Measurements from ENCODE around the gene PARD3. TPM values are rescaled to one million over a fixed set of nuclear protein-coding genes. Genes with fewer than 3 reads are reported as not detected.

Gene PARD3
- total RNA-seq, 1 experiment from 2014 or later, result 57.4 TPM

DNA sequence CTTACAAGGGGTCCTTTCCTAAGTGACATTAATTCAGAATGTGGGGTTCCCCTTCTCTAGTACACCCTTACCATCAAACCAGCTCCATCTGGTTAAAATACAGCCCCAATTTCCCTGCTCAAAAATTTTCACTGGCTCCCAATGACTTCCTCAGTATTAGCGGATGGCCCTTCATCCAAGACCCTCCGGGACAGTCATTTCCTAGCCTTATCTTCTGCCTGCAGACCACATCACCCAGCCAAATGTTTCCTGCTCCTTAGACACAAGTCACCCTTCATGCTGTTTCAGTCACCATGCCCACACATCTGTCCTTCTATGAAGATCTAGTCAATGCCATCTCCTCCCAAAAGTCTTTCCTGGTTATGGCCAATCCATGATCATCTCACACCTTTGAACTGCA lies 45.2 kb downstream of the PARD3 start:
- ChIA-PET CTCF (no interaction called here), POLR2A (ENCODE audit: unreplicated experiment) (no interaction called here)
- intact Hi-C loops (cut with micrococcal nuclease; ENCODE audit: unreplicated experiment), result no loop called here
- BruUV-seq (replicated peaks), result no TSS peak
- Histone ChIP-seq H2AFZ (no peak overlapping the region), H3K4me3 (no peak overlapping the region), H3K36me3 (ENCODE audit: low read depth) (no peaks in the 10 kb centered on the region), H3K27me3 (ENCODE audit: insufficient read depth, low read depth) (no peaks in the 10 kb centered on the region), H3K9me2 (ENCODE audit: insufficient read depth) (no peaks in the 10 kb centered on the region), H3K9me3 (ENCODE audit: insufficient read depth, low read depth) (no peaks in the 10 kb centered on the region), H3F3A (ENCODE audit: insufficient read depth, low read depth) (no peaks in the 10 kb centered on the region), H3K27ac (no peak overlapping the region), H3K4me1 (replicated peaks; ENCODE audit: insufficient read depth) (no peaks in the 10 kb centered on the region), H3K4me2 (no peak overlapping the region), H3K79me2 (ENCODE audit: low read depth) (peaks cover 81% of the 10 kb centered on the region), H4K20me1 (ENCODE audit: insufficient read depth) (0 out of 2 replicates have a peak, but pooled peaks cover 4% of the 10 kb centered on the region)
- no peak for TF ChIP-seq EZH2 (IDR thresholded peaks at IDR 0.05; ENCODE audit: low read depth)
- TF ChIP-seq, protein P1, sequence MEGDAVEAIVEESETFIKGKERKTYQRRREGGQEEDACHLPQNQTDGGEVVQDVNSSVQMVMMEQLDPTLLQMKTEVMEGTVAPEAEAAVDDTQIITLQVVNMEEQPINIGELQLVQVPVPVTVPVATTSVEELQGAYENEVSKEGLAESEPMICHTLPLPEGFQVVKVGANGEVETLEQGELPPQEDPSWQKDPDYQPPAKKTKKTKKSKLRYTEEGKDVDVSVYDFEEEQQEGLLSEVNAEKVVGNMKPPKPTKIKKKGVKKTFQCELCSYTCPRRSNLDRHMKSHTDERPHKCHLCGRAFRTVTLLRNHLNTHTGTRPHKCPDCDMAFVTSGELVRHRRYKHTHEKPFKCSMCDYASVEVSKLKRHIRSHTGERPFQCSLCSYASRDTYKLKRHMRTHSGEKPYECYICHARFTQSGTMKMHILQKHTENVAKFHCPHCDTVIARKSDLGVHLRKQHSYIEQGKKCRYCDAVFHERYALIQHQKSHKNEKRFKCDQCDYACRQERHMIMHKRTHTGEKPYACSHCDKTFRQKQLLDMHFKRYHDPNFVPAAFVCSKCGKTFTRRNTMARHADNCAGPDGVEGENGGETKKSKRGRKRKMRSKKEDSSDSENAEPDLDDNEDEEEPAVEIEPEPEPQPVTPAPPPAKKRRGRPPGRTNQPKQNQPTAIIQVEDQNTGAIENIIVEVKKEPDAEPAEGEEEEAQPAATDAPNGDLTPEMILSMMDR (conservative IDR thresholded peaks at IDR 0.05), result no peak
- DNase-seq, result no peak

DNA sequence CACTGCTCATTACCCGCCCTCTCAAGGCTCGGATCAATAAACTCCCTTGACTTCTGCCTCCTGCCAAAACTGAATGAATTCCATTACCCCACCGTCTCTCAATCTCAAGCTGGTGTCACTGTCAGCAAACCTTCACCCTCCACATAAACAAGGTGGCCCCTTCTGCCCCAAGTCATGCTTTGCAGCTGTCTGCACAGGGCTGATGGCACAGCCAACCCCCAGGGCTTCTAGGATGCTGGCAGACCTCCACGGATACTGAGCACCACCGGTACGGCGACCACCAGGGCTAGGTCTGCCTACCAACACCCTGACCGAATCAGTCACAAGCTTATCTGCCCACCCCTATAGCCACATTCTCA lies 46.1 kb downstream of the PARD3 start:
- H3K4me3 ChIP-seq, result no peak overlapping the region
- BruUV-seq (replicated peaks), result no TSS peak
- CTCF ChIA-PET, result no interaction called here

DNA sequence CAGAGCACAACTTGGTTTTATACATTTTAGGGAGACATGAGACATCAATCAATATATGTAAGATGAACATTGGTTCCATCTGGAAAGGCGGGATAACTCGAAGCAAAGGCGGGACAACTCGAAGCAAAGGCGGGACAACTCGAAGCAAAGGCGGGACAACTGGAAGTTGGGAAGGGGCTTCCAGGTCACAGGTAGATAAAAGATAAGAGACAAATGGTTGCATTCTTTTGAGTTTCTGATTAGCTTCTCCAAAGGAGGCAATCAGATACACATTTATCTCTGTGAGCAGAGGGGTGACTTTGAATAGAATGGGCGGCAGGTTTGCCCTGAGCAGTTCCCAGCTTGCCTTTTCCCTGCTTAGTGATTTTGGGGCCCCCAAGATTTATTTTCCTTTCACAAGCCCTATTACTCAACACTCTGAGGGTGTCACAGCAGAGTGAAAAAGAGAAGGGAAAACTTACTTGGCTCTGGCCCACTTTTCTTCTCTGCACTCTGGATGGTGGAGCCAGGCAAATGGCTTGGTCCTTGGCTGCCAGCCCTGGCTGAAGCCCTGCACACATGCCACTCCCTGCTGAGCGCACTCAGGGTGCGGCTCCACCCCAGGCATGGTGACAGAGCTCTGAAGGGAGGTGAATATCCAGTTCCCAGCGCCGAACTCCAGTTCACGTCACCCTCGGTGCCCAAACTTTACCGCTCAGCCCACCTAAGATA lies 46.7 kb downstream of the PARD3 start:
- H3K9me3 ChIP-seq (ENCODE audit: insufficient read depth, low read depth), result no peaks in the 10 kb centered on the region
- no peaks in the 10 kb centered on the region for H3K27me3 ChIP-seq (ENCODE audit: insufficient read depth, low read depth)
- no peak overlapping the region for H3K4me3 ChIP-seq
- POLR2A ChIA-PET (ENCODE audit: unreplicated experiment), result interaction anchor here (0.6 kb wide), 1 partner anchor 82 kb away, joined by 3 read pairs; no protein-coding TSS in a partner anchor
- no peak overlapping the region for H3K4me2 ChIP-seq
- H3K79me2 ChIP-seq (ENCODE audit: low read depth), result peaks cover 80% of the 10 kb centered on the region
- no peaks in the 10 kb centered on the region for H3K4me1 ChIP-seq (replicated peaks; ENCODE audit: insufficient read depth)
- no peaks in the 10 kb centered on the region for H3K9me2 ChIP-seq (ENCODE audit: insufficient read depth)
- intact Hi-C loops (cut with micrococcal nuclease; ENCODE audit: unreplicated experiment), result no loop called here
- TF ChIP-seq EZH2 (IDR thresholded peaks at IDR 0.05; ENCODE audit: low read depth), result no peak
- TF ChIP-seq, protein P1 (conservative IDR thresholded peaks at IDR 0.05), result no peak
- H3K36me3 ChIP-seq (ENCODE audit: low read depth), result no peaks in the 10 kb centered on the region
- no peak overlapping the region for H3K27ac ChIP-seq
- CTCF ChIA-PET, result no interaction called here
- peak in 1 of 2 experiments; percentile 64 for DNase-seq
- no peaks in the 10 kb centered on the region for H3F3A ChIP-seq (ENCODE audit: insufficient read depth, low read depth)
- no peaks in the 10 kb centered on the region for H4K20me1 ChIP-seq (ENCODE audit: insufficient read depth)
- BruUV-seq (replicated peaks), result no TSS peak
- H2AFZ ChIP-seq, result no peak overlapping the region

More for the DNA sequence above, 46.1 kb downstream of the PARD3 start:
- TF ChIP-seq, protein P1 (conservative IDR thresholded peaks at IDR 0.05), result no peak
- TF ChIP-seq EZH2 (IDR thresholded peaks at IDR 0.05; ENCODE audit: low read depth), result no peak
- DNase-seq, result no peak
- POLR2A ChIA-PET (ENCODE audit: unreplicated experiment), result interaction anchor here (0.6 kb wide), 1 partner anchor 82 kb away, joined by 3 read pairs; no protein-coding TSS in a partner anchor
- Histone ChIP-seq H2AFZ (no peak overlapping the region), H3K9me2 (ENCODE audit: insufficient read depth) (no peaks in the 10 kb centered on the region), H3K36me3 (ENCODE audit: low read depth) (no peaks in the 10 kb centered on the region), H3K27ac (no peak overlapping the region), H3K4me2 (no peak overlapping the region), H3K9me3 (ENCODE audit: insufficient read depth, low read depth) (no peaks in the 10 kb centered on the region), H4K20me1 (ENCODE audit: insufficient read depth) (no peaks in the 10 kb centered on the region), H3K79me2 (ENCODE audit: low read depth) (peaks cover 81% of the 10 kb centered on the region), H3F3A (ENCODE audit: insufficient read depth, low read depth) (no peaks in the 10 kb centered on the region), H3K4me1 (replicated peaks; ENCODE audit: insufficient read depth) (no peaks in the 10 kb centered on the region), H3K27me3 (ENCODE audit: insufficient read depth, low read depth) (no peaks in the 10 kb centered on the region)
- intact Hi-C loops (cut with micrococcal nuclease; ENCODE audit: unreplicated experiment), result no loop called here
